ENCODE data around the gene STK38L.
A peak's percentile ranks its signal among the peaks of the same experiment; 100 is the strongest.
"Not testable (repeated sequence)": the region's sequence is repeated elsewhere in the genome, so short reads cannot be mapped to it uniquely, and the experiment has no call there.

STK38L gene

DNA sequence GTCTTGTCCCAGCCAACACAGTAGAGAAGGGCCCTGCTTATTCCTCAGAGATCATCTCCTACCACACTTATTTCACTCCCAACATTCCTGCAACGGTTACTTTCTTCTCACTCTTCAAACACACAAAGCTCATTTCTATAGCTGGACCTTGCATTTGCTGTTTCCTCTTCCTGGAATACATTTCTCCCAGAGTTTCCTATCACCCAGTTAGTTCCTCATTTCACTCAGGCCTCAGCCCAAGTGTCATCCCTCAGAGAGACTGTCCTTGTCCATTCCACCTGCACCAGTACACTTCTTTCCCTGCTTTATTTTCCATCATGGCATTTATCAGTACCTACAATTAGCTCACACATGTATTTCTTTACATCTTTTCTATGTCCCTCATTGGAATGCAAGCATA lies 14.7 kb upstream of the STK38L start:
- peak; percentile 43 for DNase-seq (ENCODE audit: low spot score)

DNA sequence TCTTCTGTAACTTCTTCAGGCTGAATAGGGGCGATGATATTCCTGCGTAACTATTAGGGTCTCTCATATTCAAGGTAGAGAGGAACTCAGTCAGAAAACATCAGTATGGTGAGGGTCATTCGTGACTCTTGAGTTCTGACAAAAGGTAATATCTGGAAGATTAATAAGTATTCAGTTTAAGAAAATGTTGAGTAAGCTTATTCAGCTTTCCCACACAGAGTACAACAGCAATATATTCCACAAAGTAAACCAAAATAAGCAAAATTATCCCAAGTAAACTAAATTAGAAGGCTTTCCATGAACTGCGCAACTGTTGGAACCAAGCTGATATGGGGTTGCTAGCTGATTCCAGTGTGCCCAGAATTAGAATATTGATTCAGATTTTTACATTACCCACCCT lies 12.7 kb upstream of the STK38L start:
- not testable (repeated sequence) for DNase-seq (ENCODE audit: low spot score)

DNA sequence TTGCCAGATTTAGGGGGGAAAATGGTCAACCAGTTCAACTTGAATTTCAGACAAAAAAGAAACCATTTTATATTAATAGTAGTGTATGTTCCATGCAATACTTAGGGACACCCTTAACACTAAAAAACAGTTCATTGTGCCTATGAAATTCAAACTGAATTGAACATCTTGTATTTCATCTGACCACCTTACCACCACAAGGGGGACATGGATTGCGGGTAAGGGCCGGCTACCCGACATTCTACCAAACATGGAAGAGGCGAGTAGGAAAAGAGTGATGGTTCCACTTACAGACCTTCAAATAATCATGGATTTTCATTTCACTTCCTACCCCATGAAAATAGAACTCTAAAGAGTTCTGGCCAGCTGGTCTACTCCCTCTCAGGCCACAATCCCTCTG lies 10.3 kb upstream of the STK38L start:
- no peak for DNase-seq (ENCODE audit: low spot score)

DNA sequence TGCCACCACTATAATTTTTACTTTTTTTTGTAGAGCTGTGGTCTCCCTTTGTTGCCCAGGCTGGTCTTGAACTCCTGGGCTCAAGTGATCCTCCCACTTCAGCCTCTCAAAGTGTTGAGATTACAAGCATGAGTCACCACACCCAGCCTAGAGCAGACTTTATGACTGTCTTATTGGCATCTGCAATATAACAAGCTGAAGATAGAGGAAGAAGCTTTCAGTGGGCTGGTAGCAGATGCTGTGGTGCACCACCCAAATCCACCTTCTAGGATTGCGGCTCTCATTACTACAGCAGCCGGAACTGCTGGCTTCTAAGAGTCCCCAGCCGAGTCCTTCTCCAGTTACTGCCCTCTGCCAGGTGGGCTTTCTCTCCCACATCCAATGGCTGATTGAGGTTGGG lies 7.6 kb upstream of the STK38L start:
- DNase-seq (ENCODE audit: low spot score): no peak

DNA sequence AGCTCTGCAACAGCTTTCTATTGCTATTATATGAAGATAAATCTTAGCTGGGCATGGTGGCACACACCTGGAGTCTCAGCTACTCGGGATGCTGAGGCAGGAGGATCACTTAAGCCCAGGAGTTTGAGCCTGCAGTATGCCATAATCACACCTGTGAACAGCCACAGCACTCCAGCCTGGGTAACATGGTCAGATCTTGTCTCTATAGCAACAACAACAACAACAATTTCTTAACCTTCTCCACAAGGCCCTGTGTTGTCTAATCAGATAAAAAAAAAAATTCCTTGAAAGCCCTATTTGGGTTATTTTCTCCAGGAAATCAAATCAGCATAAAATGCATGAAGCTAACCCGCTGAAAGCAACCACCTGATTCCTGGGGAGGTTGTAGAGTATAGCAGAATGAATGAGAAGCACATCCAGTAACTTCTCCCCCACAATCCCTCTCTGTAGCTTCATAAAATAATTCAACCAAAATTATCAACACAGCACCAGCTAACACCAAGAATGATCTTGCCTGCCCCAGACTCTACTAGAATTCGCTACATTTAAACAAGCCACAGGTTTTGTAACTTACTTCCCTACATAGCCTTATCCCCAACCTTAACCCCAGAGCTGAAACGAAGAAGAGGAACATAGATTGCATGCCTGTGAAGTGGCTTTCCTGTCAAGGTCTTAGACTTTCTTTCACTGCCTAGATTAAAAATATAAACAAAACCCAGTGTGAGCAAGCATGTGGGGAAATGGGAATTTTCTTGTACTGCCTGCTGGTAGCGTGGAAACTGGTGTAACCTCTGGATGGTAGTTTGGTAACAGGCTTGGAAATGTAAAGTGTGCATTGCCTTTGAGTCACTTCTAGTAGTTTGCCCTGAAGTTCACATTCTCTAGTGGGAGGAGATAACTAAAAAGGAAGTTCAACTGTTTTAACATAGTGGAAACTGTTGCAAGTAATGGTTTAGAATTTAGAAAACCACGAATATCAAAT lies 6.0 kb upstream of the STK38L start:
- peak; percentile 80 for DNase-seq (ENCODE audit: low spot score)

DNA sequence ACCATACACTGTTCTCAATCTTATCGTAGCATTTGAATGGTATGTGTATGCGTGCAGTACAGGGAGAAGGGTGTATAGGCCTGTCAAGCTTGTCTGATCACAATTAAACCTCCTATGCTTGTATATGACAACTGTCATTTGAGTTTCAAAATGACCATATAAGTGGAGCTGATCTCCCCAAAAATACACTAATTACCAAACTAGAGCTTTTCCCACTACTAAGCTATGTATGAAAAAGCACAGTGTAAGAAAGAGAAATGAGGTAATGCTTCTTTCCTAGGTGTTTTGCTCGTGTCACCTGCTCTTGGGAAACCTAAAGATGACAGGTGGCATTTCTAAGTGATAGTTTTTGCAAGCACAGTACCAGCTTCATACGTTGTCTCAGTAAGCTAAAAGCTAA lies 1.1 kb upstream of the STK38L start:
- DNase-seq (ENCODE audit: low spot score): no peak

DNA sequence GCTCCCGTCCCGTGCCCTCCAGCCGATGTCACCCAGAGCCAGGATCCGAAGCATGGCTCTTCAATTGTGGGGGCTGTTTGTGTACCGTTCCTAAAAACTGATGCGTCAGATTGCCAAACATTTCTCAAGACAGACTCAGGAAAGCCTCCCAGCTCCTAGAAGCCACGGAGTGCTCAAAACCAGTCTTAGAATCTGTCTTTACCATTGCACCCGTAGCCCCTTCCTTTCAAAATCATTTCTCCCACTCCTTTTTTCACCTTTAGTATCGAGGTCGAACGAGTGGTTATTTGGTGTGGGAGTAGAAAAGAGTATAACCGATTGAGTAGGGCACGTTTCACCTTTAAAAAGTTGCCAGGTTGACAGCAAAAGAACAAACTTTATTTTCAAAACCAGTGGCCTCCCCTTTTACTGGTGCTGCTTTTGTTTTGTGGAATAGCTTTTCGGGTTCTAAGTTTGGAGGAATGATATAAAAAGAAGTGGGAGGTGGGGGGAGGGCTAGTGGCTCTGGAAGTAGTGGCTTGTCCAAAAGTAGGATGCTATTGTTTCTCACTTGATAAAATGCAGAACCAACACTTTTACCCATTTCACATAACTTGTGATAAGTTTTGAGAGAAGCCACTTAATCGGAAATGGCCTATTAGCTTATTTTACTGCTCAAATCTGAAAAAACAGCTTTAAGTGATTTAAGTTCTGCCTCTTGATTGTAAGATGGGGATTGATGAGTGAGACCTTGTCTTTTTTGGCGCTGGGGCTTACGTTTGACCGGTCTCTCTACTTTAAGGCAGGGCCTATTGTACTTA lies 803 bp downstream of the STK38L start:
- DNase-seq (ENCODE audit: low spot score): peak; percentile 45

DNA sequence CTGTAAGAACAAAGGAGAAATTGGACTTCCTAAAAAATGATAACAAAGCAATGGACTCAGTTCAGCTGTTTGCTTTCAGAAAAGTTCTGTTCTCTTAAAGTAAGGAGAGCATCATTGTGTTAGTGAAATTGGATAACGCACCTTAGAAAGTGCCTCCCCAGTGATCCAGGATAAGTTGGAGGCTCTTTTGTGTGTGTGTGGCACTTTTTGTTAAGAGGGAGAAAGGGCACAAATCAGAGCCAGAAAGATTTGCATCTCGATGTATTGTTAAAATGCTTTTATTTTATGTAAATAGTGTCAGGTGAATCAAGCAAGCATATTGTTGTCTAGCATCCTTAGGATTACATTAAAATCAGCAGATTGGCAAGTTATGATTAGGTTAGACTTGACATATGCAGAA lies 2.1 kb downstream of the STK38L start:
- DNase-seq (ENCODE audit: low spot score): no peak

DNA sequence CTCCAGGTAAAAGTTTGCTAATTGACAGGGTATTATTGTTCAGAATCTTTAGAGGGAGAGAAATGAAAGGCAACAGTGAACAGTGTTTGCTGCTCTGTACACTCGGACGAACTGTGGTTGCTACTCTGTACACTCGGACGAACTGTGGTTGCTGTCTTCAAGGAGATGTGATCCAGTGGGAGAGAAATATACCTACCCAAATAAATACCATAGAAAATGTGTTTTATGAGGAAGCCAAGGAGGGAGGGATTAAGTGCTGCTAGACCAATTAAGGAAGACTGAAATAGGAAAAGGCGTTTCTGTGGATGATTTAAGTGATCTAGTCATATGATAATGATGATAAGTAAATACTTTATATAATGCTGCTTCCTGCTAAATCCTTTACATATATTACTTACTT lies 2.7 kb downstream of the STK38L start:
- no peak for DNase-seq (ENCODE audit: low spot score)

DNA sequence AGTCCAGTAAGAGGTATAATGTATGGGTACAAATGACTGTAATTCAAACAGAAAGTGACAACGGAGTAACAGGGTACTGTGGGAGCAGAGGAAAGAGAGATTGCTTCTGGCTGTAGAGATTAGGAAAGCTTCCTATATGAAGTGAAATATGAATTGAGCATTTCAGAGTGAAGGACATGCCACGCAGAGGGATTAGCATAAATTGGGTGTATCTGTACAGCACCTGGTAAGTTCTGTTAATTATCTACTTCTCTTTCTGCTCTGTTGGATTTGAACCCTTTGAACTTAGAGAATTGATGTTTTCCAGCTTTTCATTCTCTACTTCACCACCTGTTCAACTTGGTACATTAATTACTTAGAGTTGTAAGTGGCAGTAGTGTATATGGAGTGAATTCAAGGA lies 8.8 kb downstream of the STK38L start:
- no peak for DNase-seq (ENCODE audit: low spot score)

DNA sequence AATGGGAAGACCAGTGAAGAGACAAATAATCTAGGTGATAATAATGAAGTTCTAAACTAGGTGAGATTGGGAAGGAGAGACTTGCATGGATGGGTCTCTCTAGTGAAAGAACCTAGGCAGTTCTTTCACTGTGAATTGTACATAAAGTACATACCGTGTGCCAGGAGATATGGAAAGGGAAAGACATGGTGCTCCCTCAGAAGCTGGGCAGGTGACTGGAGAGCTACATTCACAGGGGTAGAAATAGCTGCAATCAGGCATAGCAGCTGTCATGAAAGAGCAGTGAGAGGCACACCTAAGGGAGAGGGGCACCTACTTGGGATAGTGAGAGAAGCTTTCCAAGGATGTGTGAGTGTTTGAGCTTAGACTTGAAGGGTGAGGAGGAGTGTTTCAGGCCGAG lies 9.3 kb downstream of the STK38L start:
- DNase-seq (ENCODE audit: low spot score): no peak

DNA sequence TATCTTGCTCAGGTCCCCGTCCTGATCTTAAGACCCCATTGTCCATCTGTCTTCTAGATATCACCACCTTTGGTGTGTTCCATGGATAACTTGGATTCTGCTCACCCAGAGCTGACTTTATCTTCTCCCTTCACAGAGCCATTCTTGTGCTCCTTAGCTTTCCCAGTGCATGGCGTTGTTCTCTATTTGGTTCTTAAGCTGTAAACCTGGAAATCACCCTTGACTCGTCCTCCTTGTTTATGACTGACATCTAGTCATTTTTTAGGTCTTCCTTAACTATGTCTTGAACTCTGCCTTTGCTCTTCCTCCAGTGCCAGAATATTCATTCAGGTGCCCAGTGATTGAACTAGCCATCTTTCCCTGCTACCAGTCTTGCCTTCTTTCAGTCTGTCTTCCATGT lies 11.7 kb downstream of the STK38L start:
- no peak for DNase-seq (ENCODE audit: low spot score)

DNA sequence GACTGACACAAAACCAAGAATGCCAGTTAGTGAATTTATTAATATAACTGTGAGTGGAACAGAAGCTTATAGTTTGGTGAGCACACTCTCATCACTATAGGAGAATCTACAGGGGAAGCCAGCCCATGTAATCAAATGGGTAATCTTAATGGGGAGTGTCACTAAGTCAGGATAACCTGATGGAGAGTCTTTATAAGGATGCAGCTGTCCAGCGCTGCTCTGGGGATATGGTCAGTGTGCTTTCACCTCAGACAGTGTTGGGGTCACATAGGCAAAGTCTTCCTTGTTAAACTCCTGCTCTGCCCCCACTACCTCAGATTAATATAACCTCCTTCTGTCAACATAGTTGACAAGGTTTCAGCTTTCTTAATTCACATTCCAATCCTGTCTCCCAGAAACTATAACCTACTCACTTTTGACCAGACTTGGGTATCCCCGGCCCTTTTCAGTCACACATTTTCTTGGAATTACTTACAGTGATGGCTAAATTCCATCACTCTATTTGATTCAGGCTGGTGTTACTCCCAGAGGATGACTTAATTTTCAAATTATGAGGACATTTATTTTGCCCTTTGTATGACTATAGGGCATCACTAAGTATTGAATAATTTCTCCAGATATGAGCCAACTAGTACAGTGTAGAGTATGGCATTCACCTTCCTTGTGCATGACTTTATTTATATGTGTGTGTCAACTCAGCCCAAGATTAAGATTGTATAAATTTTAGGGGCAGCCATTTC lies 13.2 kb downstream of the STK38L start:
- DNase-seq (ENCODE audit: low spot score): no peak

DNA sequence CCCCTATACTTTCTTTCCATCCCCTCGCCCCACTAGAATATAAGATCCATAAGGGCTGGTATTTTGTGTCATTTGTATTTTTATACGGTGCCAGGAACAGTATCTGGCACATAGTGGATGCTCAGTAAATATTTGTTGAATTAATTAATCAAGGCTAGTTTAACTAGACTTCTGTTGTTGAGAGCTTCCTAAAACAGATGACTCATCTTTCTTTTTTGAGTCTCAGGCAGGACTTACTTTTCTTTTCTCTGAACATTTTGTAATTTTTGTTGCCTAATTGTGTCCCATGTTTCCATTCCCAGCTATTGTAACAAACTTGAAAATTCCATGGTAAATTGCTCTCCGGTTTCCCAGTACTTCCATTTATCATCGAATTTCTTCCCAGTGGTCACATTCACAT lies 16.7 kb downstream of the STK38L start:
- no peak for DNase-seq (ENCODE audit: low spot score)

DNA sequence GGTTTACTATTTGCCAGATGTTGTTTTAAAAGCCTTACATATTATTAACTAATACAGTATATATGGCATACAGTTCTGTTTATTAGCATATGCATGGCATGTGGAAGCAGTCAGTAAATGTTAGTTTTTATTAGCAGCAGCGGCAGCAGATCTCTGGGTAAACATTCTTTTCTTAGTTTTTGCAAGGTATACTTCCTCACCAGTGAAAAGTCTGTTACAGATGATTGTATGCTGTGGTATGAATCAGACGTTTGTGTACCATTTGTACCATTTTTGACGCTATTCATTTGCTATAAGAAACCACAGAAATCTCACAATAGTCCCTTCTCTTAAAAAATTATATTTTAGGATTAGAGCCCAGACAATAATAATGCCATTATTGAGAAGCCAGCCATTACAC lies 17.8 kb downstream of the STK38L start:
- DNase-seq (ENCODE audit: low spot score): no peak

DNA sequence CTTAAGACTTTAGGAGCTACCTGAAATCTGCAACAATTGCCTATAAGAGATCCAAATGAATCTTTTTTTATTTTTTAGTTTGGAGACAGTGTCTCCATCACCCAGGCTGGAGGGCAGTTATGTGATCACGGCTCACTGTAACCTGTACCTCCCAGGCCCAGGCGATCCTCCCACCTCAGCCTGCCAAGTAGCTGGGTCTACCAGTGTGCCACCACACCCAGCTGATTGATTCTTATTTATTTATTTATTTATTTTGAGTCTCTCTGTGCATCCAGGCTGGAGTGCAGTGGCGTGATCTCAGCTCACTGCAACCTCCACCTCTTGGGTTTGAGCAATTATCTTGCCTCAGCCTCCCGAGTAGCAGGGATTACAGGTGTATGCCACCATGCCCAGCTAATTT lies 26.1 kb downstream of the STK38L start:
- DNase-seq (ENCODE audit: low spot score): no peak

DNA sequence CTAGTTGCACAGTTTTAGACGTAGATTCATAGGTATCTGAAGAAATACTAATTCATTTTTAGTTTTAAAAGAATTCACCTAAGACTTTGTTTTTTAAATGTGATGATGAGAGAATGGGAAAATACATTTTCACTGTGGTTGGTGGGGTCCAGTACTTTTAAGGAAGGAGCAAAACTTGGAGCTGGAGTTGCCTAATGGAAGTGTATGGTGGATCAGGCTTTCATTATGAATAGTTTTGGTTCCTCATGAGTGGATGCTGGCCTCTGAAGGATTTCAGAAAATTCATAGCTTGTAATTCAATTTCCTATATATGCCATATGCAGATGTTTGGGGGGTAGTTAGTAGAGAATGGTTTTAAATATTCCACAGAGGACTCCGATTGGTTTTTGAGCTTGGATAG lies 27.1 kb downstream of the STK38L start:
- DNase-seq (ENCODE audit: low spot score): no peak

DNA sequence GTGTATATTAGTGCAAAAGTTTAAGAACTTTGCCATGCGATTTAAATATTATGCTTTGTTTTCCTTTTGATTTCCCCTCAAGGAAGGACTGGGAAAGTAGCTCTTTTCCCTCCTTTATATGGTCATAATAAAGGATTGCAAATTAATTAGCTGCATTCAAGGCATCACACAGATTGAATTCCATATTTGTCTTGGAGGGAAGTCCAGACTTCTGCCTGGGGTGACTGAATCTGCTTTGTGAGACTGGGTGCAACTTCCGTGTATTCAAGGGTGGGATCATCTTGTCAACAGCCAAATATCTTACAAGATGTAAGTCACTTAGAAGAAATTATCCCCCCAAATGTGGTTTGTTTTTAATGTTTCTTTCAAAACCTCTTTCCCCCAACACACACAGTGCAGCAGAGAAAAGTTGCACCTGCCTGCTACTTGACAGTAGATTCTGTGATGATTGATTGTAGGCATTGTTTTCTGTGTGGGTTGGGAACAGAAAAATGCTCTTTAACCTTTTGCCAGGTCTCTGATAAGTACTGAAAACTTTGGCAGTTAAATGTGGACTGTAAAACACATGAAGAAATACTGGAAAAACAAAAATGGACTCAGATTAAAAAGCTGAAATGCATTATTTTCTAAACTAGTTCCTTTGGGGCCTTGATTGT lies 28.4 kb downstream of the STK38L start:
- DNase-seq (ENCODE audit: low spot score): no peak

DNA sequence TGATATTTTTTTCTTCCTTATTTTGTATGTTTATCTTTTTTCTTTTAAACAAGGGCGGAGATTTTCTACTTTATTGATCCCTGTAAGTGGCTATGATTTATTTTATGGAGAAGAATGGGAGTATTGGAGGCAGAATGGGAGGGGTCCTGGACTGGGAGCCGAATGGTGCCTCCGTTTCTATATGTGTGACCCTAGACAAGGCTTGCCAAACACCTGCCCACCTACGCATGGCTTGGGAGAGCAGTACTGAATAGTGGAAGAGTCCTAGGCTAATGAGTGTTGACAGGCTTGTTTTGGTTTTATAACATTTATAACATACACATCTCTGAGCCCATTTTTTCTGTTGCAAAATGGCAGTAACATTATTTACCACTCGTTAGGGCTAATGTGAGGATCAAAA lies 29.0 kb downstream of the STK38L start:
- no peak for DNase-seq (ENCODE audit: low spot score)

DNA sequence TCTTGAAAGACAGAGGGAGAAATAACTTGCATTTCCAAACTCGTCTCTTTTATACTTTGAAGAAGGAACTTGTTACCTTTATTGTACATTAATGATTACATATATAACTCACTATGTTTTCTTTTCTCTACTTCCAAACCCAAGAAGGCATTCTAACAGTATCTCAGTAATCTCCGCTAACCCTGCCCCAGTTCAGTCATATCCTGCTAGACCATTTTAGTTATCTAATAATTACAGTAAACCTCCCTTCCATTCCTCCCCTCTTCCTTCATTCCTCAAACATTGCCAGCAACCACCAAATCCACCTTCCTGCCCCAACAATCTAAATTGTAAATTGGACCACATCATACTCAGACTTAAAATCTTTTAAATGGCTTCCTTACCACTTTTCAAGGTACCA lies 30.6 kb downstream of the STK38L start:
- no peak for DNase-seq (ENCODE audit: low spot score)

DNA sequence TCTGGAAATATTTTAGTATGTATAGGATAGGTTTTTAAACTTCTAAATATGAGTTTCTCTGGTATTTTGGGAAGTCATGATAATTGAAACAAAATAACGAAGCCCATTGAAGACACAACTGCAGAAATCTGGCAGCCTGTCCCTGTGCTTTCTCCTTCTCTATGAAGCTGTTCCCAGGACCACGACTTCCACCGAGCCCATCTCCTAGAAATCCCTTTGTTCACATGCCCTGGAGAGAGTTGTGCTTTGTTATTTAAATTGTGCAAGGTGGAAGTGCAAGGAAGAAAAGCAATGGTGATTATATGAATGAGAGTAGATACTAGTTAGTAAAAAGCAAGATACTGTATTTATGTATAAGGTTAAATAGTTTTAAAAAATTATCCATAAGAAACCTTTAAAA lies 32.2 kb downstream of the STK38L start:
- no peak for DNase-seq (ENCODE audit: low spot score)

DNA sequence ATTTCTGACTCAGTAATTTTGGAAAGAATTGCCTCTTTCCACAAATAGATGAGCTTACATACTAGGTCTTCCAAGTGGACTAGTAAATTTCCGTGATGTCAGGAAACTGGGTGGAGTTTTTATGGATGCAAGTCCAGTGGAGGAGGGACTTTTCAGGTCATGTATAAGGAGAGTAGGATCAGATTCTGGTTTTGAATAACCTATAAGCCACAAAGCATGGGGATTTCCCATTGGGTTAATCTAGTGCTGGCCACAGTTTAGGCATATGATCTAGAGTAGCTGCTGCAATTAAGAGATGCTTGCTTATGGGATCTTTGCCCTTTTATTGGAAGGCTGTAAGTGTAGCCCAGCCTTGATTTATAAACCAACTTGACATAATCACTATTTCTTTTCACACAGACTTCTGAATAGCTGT lies 33.8 kb downstream of the STK38L start:
- DNase-seq (ENCODE audit: low spot score): peak; percentile 52
